Measurements from ENCODE around the gene EBPL.
"Not testable (repeated sequence)": the region's sequence is repeated elsewhere in the genome, so short reads cannot be mapped to it uniquely, and the experiment has no call there.

The EBPL gene

GRCh38 chr13:49635599-49636433 lies 55.5 kb downstream of the EBPL start:
- no peak for DNase-seq (ENCODE audit: low read depth)

DNA sequence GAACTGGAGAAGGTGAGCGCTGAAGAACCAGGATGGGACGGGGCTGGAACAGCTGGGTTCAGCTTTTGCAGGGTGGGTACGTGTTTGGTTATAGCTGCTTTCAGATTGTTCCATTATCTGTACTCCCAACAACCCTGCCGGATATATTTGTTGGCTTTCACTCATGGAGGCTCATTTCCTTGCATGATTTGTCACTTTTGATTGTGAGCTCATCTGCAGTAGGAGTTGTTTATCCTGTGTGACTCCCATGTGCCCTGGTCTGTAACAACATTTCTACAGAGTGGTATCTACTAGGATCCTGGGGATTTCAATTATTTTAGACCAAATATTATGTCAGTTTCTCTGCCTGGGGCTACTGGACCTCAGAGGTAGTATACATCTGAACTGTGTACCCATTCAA lies 57.6 kb downstream of the EBPL start:
- no peak for DNase-seq (ENCODE audit: low read depth)

- no peak for DNase-seq (ENCODE audit: low read depth)
These were observed 59.1 kb downstream of the EBPL start for GRCh38 chr13:49632156-49632555.

- DNase-seq (ENCODE audit: low read depth) = no peak
These were observed 60.7 kb downstream of the EBPL start for GRCh38 chr13:49630580-49630979.

GRCh38 chr13:49629947-49630346 lies 61.3 kb downstream of the EBPL start:
- DNase-seq (ENCODE audit: low read depth) = no peak

- no peak for DNase-seq (ENCODE audit: low read depth)
These were observed 61.9 kb downstream of the EBPL start for GRCh38 chr13:49629196-49629938.

- DNase-seq (ENCODE audit: low read depth) = no peak
These were observed 63.2 kb downstream of the EBPL start, which contains the start of gene ARL11 for GRCh38 chr13:49627831-49628652. Gene ARL11, plus strand, starts transcription at chr13:49628507. Its CDS starts 1,941 bp downstream, at chr13:49630448.

GRCh38 chr13:49625392-49626079 lies 65.8 kb downstream of the EBPL start:
- DNase-seq (ENCODE audit: low read depth) = no peak

- no peak for DNase-seq (ENCODE audit: low read depth)
These were observed 67.1 kb downstream of the EBPL start for GRCh38 chr13:49624229-49624628.

DNA sequence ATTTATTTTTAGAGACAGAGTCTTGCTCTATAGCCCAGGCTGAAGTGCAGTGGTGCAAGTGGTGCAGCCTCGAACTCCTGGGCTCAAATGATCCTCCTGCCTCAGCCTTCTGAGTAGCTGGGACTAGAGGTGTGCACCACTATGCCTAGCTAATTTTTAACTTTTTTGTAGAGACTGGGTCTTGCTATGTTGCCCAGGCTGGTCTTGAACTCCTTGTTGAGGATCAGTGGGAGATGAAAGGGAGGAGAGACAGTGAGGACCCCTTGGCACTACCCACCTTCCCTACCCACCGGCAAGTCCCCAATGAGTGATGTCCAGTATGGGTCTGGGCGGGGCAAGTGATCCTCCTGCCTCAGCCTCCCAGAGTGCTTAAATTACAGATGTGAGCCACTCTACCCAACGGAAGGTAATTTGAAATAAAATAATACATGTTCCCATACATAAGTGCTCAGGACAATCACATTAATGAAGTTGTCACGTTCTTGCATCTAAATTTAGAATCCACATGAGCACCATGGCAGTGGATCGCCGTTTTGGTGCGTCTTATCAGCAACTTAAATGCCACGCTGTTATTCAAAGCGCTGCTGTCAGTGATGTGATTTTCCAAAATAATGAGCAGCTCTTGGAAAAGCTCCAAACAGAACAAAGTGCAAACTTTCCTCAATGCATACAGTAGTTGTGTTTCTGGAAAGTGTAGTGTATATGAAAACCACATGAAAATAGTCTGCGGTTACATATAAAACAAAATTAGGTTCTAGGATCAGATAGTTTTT lies 68.9 kb downstream of the EBPL start:
- DNase-seq (ENCODE audit: low read depth) = no peak

DNA sequence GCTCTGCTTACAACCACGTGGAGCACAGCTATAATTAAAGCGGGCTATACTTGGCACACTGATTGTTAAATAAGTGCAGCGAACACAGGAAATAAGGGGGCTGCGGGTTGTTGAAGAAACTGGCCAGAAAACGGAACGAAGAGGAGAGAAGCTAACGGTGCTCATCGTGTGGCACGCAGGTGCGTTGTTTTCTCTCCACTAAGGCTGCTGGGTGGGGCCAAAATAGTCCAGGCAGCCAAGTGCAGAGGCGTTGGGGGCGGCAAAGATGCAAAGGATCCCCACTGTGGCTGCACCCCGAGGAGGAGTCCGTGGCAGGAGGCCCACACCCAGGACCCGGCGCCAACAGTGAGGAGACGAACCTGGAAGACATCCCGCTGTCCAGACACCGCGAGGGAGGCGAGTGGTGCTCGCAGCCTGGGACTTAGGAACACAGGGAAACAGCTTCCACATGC lies 71.1 kb downstream of the EBPL start:
- DNase-seq (ENCODE audit: low read depth) = no peak

DNA sequence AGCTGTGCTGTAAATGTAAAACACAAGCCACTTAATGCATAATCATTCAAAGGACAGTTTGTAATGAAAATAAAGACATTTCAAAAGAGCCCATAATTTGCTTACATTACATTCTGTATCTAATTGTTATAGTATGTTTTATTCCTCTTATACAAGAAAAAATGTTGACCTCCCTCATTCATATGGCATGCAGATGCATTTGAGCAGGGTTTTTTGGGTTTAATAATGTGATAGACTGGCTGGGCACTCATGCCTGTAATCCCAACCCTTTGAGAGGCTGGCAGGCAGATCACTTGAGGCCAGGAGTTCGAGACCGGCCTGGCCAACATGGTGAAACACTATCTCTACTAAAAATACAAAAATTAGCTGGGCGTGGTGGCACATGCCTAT lies 74.6 kb downstream of the EBPL start:
- no peak for DNase-seq (ENCODE audit: low read depth)

GRCh38 chr13:49615836-49616675 lies 75.2 kb downstream of the EBPL start:
- DNase-seq (ENCODE audit: low read depth) = no peak

DNA sequence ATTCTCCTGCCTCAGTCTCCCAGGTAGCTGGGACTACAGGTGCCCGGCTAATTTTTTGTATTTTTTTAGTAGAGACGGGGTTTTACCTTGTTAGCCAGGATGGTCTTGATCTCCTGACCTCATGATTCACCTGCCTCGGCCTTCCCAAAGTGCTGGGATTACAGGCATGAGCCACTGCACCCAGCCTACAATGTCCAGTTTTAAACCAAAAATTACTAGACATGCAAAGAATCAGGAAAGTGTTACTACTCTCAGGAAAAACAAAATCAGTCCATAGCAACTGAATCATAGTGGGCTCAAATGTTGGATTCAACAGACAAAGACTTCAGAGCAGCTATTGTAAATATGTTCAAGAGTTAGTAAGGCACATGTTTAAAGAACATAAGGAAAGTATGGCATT lies 79.2 kb downstream of the EBPL start:
- DNase-seq (ENCODE audit: low read depth) = not testable (repeated sequence)

Measured in GM04503 (cell line).